Choroid plexus epithelial cell (primary cell): ENCODE results near the gene CSHL1.
A peak's percentile ranks its signal among the peaks of the same experiment; 100 is the strongest.

Source experiments
- DNase-seq: peaks from one replicate; pipeline ENCODE4 v3.0.0-alpha.2; 2010; ENCODE audit warnings: low read depth
- H3K4me3 ChIP-seq: 2 replicates; pipeline ENCODE4 v1.5.1; 2011; ENCODE audit warnings: low read depth, mild to moderate bottlenecking, control low read depth, low read length, moderate library complexity
- TF ChIP-seq, protein P1 (sequence below): conservative IDR thresholded peaks from 2 replicates; pipeline ENCODE4 v1.5.1; 2011; ENCODE audit warnings: low read depth, mild to moderate bottlenecking, control low read depth, inconsistent platforms, low read length, moderate library complexity

The CSHL1 gene

DNA sequence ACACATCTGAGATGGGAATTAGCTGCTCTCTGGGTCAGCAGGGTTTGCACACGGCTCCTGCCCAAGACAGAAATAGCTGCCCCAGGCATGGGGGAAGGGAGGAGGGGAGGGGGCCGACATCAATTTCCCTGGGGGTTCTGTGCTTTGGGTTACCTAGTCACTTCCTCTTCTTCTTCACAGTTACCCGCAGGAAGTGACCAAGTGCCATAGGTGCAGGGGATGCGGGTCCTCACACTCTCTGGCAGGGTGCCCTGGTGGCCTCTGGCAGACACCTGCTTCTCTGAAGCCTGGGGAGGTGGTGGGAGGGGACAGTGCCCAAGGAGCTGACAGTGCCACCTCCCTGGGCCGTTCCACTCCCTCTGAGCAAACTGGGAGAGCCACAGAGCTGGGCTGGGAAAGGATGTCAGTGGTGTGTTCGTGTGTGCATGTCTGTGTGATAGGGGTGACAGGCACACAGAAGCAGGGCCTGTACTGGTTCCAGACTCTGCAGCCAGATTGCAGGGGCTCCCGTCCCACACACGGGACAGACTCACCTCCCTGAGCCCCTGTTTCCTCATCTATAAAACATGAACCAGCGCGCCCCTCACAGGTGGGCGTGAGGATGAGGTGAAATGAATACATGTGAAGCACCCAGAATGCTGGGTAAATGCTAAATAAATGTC lies 43.5 kb upstream of the CSHL1 start:
- TF ChIP-seq, protein P1, sequence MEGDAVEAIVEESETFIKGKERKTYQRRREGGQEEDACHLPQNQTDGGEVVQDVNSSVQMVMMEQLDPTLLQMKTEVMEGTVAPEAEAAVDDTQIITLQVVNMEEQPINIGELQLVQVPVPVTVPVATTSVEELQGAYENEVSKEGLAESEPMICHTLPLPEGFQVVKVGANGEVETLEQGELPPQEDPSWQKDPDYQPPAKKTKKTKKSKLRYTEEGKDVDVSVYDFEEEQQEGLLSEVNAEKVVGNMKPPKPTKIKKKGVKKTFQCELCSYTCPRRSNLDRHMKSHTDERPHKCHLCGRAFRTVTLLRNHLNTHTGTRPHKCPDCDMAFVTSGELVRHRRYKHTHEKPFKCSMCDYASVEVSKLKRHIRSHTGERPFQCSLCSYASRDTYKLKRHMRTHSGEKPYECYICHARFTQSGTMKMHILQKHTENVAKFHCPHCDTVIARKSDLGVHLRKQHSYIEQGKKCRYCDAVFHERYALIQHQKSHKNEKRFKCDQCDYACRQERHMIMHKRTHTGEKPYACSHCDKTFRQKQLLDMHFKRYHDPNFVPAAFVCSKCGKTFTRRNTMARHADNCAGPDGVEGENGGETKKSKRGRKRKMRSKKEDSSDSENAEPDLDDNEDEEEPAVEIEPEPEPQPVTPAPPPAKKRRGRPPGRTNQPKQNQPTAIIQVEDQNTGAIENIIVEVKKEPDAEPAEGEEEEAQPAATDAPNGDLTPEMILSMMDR = no peak
- no peak overlapping the region for H3K4me3 ChIP-seq
- no peak for DNase-seq

DNA sequence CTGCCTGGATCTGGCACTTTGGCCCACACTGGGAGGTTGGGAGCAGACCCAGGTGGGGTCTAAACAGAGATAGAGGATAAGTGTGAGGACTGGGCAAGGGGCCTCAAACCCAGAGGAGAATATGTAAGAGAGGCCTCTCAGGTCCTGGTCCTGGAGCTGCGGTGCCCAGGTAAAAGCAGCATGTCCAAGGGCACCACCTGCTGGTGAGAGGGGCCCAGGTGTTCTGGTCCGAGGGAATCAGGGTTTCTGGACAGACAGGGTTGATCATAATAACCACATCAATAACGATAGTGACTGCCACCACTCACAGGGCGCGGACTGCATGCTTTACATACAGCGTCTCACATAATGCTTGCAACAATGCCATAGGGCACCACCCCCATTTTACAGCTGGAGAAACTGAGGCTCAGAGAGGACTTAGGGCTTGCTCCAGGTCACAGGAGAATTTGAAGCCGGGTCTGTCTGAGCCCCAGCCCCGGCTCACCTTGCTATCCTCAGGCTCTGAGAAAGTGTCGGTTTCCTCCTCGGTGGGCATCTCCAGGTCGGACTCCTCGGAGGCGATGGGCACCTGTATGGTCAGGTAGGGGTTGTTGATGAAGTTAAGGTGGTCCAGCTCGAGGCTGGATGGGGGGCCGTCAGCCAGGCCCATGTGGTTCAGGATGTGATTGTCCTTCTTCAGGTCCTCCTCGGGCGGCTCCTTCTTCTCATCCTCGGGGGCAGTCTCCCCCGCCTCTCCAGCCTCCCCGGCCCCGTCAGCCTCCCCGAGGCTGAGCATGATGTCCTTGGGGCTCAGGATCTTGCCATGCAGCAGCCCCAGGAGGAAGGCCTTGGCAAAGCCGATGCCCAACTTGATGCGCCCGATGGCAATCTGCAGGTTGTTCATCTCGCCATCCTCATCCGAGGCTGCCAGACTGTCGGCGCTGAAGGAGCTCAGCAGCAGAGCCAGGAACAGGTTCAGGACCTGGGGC lies 40.2 kb upstream of the CSHL1 start:
- TF ChIP-seq, protein P1 = peak; percentile 48
- no peak for DNase-seq

DNA sequence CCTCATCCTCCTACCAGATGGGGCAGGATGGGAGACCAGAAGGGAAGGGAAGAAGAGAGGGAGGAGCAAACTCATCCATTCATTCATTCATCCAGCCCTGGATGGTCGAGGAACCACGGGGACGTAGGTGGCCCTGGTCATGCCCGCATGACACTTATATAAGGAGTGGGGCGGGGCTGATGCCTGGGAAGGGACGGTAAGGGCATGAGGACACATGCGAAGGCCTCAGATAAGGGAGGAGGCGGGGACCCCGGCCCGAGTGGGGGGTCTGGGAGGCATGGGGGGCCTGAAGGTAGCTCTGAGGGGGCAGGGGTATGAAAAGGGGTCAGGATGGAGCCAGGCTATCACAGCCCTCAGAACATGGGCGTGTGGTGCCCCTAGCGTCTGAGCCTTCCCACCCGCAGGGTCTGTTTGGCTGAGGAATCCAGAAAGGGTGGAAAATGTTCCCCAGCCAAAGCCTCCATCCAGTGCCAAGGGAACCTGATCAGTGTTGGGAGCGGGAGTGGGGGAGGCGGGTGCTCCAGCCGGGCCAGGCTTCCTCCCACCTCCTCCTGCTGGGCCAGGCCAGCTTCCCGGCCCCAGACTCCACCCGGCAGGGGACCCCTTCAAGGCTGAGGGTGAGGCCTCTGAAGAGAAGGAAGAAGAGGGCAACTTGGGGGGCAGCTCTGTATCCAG lies 38.7 kb upstream of the CSHL1 start:
- DNase-seq = no peak
- H3K4me3 ChIP-seq = no peak overlapping the region
- TF ChIP-seq, protein P1 = no peak

More for the DNA sequence above, 40.2 kb upstream of the CSHL1 start:
- no peak overlapping the region for H3K4me3 ChIP-seq

DNA sequence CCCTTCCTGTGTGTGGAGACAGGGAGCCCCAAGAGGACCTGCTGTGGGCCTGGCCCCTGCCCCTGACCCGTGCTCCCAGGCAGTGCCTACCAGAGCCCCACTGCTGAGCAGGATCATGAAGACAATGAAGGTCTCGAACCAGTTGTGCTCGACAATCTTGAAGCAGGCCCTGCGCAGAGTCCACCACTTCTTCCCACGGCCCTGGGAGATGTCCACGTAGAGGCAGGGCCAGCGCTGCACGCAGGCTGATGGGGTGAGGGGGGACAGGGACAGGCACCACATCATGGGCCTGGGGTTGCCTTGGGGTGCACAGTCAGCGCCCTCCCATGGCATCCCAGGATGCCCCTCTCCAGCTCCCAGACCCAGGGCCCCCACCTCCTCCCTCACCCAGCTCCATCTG lies 37.5 kb upstream of the CSHL1 start:
- no peak for DNase-seq
- TF ChIP-seq, protein P1 = no peak
- no peak overlapping the region for H3K4me3 ChIP-seq

DNA sequence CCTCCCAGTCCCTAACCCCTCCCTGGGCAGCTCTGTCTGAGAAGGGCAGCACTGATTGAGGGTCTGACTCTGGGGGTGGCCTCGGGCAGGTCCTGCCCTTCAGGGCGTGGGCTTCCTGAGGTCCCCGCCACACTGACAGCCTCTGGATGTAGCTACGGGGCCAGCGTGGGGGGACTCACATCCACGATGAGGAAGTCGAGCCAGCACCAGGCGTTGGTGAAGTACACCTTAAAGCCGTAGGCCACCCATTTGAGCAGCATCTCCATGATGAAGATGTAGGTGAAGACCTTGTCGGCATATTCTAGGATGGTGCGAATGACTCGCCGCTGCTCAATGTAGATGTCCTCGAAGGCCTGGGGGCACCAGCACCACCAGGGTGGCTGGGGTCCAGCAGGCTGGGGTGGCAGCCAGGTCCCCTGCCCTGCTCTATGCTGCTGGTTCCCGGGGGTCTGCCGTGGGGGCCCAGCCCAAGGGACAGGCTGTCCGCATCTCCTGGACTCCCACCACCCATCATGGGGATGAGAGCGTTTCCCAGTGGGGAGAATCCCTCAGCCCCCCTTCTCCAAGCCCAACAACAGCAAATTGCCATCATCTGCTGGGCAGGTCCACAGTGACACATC lies 36.8 kb upstream of the CSHL1 start:
- TF ChIP-seq, protein P1 = no peak
- DNase-seq = no peak
- no peak overlapping the region for H3K4me3 ChIP-seq

DNA sequence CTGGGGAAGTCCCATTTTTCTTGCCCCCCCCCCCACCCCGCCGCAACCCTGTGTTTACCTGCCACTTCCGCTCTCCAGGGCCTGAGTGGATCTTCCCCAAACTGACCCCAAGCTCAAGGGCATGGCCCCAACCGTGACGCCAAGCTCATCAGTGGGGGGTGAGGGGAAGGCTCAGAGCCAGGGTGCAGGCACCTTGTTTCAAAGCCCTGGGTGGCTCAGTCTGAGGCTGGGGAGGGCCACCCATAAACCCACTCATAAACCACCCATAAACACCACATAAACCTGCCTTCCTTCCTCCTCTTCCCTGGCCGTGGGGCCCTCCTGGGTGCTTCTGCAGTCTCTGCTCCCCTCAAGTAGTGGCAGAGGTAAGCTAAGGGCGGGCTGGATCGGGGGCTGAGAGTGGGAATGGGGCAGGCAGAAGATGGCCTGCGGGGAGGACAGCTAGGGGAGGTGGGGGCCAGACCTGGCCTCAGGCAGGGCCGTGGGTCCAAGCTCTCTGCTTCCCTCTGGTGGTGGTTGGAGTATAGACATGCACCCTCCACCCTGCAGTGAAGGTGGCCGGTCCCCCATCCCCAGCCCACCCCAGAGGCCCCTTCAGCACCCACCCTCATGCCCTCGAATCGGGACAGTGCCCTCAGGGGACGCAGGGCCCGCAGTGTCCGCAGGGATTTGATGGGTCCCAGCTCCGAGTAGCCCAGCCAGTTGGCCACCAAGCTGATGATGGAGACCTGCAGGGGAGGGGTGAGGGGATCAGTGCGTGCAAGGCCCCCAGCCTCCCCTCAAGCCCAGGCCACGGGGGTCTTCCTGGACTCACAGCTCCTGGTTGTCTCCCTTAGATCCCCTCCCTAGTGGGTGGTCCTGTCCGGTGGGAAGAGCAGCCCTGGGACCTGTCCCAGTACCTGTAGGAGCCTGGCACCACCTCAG lies 35.6 kb upstream of the CSHL1 start:
- TF ChIP-seq, protein P1 = peak; percentile 77
- H3K4me3 ChIP-seq = no peak overlapping the region
- DNase-seq = peak; percentile 47
